ENCODE results near the gene KAT7.
"Not testable (repeated sequence)": the region's sequence is repeated elsewhere in the genome, so short reads cannot be mapped to it uniquely, and the experiment has no call there.

KAT7 gene

DNA sequence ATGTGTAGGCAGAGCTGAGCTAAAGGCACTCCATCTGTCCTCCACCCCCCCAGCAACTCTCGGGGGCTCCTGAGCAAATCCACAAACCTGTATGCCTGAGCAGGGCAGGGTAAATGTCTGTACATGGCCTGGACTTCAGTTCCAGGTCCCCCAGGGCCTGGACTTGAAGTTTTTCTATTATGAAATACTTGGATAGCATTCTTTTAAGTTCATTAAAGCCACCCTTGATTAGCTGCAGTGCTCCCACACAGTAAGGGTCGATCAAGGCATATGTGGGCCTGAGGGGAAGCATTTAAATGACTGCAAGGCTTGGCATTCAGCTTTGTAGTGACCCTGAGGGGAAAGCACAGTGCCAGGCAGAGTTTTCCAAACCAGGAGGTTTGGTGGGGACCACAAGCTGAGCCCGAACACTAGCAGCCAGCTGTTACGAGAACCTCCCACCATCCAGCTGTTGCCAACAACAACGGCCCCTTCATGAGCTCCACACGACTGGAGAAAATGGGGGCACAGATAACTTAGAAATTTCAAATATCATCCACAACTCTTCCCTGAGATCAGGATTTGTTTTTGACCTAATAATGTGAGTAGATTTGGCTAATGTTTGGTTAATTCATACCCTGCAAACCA is 31.2 kb upstream of the KAT7 start:
- no peak overlapping the region for H3K4me3 ChIP-seq

DNA sequence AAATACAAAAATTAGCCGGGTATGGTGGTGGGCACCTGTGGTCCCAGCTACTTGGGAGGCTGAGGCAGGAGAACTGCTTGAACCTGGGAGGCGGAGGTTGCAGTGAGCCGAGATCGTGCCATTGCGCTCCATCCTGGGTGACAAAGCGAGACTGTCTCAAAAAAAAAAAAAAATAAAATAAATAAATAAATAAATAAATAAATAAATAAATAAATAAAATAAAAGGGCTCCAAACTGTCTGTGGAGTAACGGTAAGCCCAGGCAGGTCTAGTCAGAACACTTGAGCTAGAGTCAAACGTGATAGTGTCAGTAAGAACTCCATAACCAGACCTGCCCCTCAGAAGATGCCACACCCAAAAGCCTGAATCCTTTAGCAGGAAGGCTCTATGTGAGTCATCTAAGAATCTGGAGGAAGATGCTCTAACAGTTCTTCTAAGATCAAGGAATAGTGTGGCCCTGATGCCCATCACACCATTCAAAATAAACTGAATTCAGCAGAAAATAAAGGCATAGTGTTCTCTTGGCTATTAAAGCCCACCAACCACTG is 29.9 kb upstream of the KAT7 start:
- not testable (repeated sequence) for H3K9ac ChIP-seq (ENCODE audit: insufficient read length); H3K4me3 ChIP-seq; DNase-seq (ENCODE audit: low read depth, low spot score); H3K36me3 ChIP-seq (ENCODE audit: insufficient read depth, low read length); H3K27ac ChIP-seq; H3K9me3 ChIP-seq (ENCODE audit: low read depth, low read length)

More for the DNA sequence above, 31.2 kb upstream of the KAT7 start:
- no peaks in the 10 kb centered on the region for H3K36me3 ChIP-seq (ENCODE audit: insufficient read depth, low read length)
- no peak overlapping the region for H3K27ac ChIP-seq
- DNase-seq (ENCODE audit: low read depth, low spot score): no peak
- TF ChIP-seq POLR2AphosphoS5 (IDR thresholded peaks at IDR 0.05; ENCODE audit: borderline replicate concordance, low read depth, low read length): no peak
- no peak for TF ChIP-seq EZH2 (IDR thresholded peaks at IDR 0.05)
- TF ChIP-seq FOXP2 (optimal IDR thresholded peaks at IDR 0.05; ENCODE audit: control extremely low read depth, extremely low read length, insufficient read depth): no peak
- H3K9ac ChIP-seq (ENCODE audit: insufficient read length): no peak overlapping the region
- no peaks in the 10 kb centered on the region for H3K9me3 ChIP-seq (ENCODE audit: low read depth, low read length)

DNA sequence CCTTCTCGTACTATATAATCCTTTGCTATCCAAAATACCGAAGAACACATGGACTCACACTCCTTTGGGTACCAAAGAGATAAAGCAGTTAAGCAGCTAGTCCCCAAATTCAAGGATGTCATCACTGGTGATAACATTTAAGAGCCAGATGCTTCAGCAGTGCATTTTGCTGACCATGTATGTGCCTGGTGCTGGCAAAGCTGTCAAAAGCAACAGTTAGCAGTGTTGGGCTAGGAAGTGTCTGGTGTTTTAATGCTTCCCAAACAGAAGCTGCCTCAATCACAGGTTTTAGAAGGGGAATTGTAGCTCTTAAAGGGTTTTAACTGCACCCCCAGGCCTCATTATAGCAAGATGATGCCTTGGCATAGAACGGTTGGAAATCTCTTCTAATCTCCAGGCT is 29.3 kb upstream of the KAT7 start:
- Histone ChIP-seq H3K9ac (ENCODE audit: insufficient read length) (no peak overlapping the region), H3K4me3 (no peak overlapping the region), H3K9me3 (ENCODE audit: low read depth, low read length) (no peaks in the 10 kb centered on the region), H3K27ac (no peak overlapping the region), H3K36me3 (ENCODE audit: insufficient read depth, low read length) (no peaks in the 10 kb centered on the region)
- no peak for TF ChIP-seq EZH2 (IDR thresholded peaks at IDR 0.05)
- TF ChIP-seq POLR2AphosphoS5 (IDR thresholded peaks at IDR 0.05; ENCODE audit: borderline replicate concordance, low read depth, low read length): no peak
- no peak for TF ChIP-seq FOXP2 (optimal IDR thresholded peaks at IDR 0.05; ENCODE audit: control extremely low read depth, extremely low read length, insufficient read depth)
- DNase-seq (ENCODE audit: low read depth, low spot score): no peak

DNA sequence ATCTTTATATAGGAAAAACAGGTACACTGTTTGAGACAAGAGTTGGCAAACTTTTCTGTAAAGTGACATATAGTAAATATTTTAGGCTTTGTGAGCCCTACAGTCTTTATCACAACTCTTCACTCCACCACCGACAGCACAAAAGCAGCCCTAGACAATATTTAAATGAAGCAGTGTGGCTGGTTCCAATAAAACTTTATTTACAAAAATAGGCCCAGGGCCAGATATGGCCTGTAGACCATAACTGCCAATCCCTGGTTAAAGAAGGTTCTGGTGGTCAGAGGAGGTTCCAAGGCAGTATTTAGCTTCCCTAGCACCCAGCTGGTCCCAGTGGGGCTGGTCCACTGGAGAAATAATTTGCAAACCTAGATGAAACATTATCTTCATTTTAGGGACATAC is 28.2 kb upstream of the KAT7 start:
- H3K9me3 ChIP-seq (ENCODE audit: low read depth, low read length): no peaks in the 10 kb centered on the region
- no peak for DNase-seq (ENCODE audit: low read depth, low spot score)
- H3K27ac ChIP-seq: no peak overlapping the region
- TF ChIP-seq POLR2AphosphoS5 (IDR thresholded peaks at IDR 0.05; ENCODE audit: borderline replicate concordance, low read depth, low read length) (no peak), EZH2 (IDR thresholded peaks at IDR 0.05) (no peak), FOXP2 (optimal IDR thresholded peaks at IDR 0.05; ENCODE audit: control extremely low read depth, extremely low read length, insufficient read depth) (no peak)
- H3K4me3 ChIP-seq: no peak overlapping the region
- no peak overlapping the region for H3K9ac ChIP-seq (ENCODE audit: insufficient read length)
- no peaks in the 10 kb centered on the region for H3K36me3 ChIP-seq (ENCODE audit: insufficient read depth, low read length)

DNA sequence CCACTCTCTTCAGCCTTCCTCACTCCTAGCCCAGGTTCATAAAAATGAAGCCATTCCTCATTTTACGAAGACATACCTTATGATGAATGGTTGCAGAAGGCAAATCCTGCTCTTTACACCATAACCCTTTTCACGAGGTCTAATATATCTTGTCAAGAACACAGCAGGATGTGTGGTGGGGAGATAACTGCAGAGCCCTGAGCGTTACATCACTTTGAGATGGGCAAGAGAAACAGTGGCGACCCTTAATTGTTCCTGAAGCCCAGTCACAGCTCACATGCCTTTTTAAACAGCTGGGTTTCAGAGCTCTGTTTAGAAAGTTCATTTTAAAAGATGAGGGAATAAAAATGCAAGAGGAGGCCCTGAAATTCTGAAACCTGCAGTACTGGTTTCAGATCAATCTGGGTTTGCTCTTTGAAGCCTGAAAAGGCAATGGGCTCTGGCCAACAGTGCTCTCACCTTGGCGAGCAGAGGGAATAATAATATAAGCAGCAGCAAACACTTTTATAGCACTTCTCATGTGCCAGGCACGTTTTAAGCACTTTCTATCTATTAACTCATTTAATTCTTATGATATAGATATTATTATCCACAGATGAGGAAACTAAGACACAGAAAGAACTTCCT is 27.4 kb upstream of the KAT7 start:
- H3K27ac ChIP-seq: no peak overlapping the region

DNA sequence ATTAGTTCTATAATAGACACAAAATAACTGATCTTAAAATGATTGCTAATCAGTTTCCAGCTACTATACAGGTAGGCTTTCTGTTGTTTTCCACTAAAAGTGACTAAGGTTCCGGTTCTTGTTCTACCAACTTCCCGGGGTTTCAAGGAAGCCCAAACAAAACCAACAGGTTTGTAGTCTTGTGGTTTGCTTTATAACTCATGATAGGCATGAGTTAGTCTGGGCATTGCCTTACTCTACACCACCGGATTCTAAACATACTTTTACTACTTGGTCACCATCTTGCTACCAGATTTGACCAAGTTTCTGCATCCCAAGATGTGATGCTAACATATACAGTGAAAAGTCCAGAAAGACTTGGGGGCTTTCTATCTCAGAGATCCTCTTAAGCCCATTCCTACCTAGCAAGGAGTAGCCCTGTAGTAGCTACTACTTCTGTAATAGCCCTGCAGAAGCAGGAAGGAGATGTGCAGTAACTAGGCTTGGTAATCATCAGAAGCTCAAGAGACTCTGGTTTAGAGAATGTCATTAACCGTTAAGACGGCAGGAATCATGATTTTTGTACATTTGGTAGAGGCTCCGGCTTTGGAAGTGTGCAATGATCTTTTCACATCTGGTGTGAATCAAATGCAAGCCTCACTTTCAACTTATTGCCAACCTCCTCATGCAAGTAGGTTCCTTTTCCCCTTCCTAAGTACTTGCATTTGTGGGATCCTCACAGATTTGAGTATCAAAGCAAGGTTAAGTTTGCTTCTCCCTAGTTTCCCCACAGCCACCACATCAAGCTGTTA is 26.1 kb upstream of the KAT7 start:
- H3K9ac ChIP-seq (ENCODE audit: insufficient read length): no peak overlapping the region
- peak overlapping the region; percentile 87 for H3K4me3 ChIP-seq
- no peak for DNase-seq (ENCODE audit: low read depth, low spot score)

More for the DNA sequence above, 27.4 kb upstream of the KAT7 start:
- Histone ChIP-seq H3K9me3 (ENCODE audit: low read depth, low read length) (no peaks in the 10 kb centered on the region), H3K4me3 (no peak overlapping the region), H3K36me3 (ENCODE audit: insufficient read depth, low read length) (no peaks in the 10 kb centered on the region), H3K9ac (ENCODE audit: insufficient read length) (no peak overlapping the region)
- no peak for TF ChIP-seq POLR2AphosphoS5 (IDR thresholded peaks at IDR 0.05; ENCODE audit: borderline replicate concordance, low read depth, low read length)
- no peak for TF ChIP-seq FOXP2 (optimal IDR thresholded peaks at IDR 0.05; ENCODE audit: control extremely low read depth, extremely low read length, insufficient read depth)
- no peak for TF ChIP-seq EZH2 (IDR thresholded peaks at IDR 0.05)
- no peak for DNase-seq (ENCODE audit: low read depth, low spot score)

DNA sequence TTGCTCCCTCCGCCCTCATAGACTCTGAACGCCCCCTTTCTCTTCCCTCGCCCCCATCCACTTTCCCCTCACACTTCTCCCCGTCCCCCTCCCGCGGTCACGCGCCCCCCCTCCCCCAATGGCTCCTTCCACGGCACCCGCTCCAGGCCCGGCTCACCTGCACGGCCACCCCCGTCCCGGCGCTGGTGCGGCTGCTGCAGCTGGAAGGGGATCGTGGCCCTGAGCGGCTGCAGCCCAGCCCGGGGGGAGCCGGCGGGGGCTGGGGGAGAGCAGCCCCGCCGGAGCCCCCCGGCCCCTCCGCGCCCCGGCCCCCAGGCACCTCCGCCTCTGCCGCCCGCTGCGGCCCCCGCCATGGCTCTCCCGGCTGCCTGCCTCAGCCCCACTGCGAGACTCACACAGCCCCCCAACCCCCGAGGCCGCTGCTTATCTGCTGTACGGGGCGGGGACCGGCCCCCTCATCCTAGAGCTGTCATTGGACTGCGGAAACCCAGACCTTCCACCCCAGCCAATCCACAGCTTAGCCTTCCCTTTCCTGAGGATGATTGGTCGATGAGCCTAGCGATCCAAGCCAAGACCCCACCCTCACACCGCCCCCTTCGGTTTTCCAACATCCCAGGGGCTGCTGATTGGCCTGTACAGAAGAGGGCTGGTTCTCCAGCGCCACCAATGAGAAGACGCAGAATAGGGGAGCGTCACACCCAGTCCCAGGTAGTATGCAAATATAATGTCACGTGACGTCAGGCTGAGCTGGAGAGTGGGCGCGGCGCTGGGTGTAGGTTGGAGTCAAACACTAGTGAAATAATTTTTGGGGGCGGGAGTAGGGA is 24.5 kb upstream of the KAT7 start, which contains the start of gene FAM117A:
Gene FAM117A (minus strand): TSS at position 397 of the 824 bp plus-strand sequence. CDS start 44 bp downstream, at position 353.
- DNase-seq (ENCODE audit: low read depth, low spot score): peak; percentile 98
- peak within 1 kb of the TSS; percentile 68 for H3K9ac ChIP-seq (ENCODE audit: insufficient read length)
- peak within 1 kb of the TSS; percentile 87 for H3K4me3 ChIP-seq
- H3K9me3 ChIP-seq (ENCODE audit: low read depth, low read length): no peaks in the 10 kb centered on the region
- H3K27ac ChIP-seq: peak within 1 kb of the TSS; percentile 20; the same call in 1 of the 2 replicates
- TF ChIP-seq POLR2AphosphoS5 (IDR thresholded peaks at IDR 0.05; ENCODE audit: borderline replicate concordance, low read depth, low read length): peak; percentile 97
- no peak for TF ChIP-seq EZH2 (IDR thresholded peaks at IDR 0.05)
- TF ChIP-seq FOXP2 (optimal IDR thresholded peaks at IDR 0.05; ENCODE audit: control extremely low read depth, extremely low read length, insufficient read depth): peak; percentile 81
- no peaks in the 10 kb centered on the region for H3K36me3 ChIP-seq (ENCODE audit: insufficient read depth, low read length)

More for the DNA sequence above, 26.1 kb upstream of the KAT7 start:
- Histone ChIP-seq H3K27ac (no peak overlapping the region), H3K36me3 (ENCODE audit: insufficient read depth, low read length) (no peaks in the 10 kb centered on the region), H3K9me3 (ENCODE audit: low read depth, low read length) (no peaks in the 10 kb centered on the region)
- no peak for TF ChIP-seq EZH2 (IDR thresholded peaks at IDR 0.05)
- no peak for TF ChIP-seq FOXP2 (optimal IDR thresholded peaks at IDR 0.05; ENCODE audit: control extremely low read depth, extremely low read length, insufficient read depth)
- TF ChIP-seq POLR2AphosphoS5 (IDR thresholded peaks at IDR 0.05; ENCODE audit: borderline replicate concordance, low read depth, low read length): no peak
